Measurements from ENCODE around the gene HASPIN.

- TF ChIP-seq CTCF (IDR thresholded peaks at IDR 0.05) (no peak), POLR2A (IDR thresholded peaks at IDR 0.05) (no peak), POLR2AphosphoS5 (IDR thresholded peaks at IDR 0.05) (no peak)
Observed at GRCh38 chr17:3770466-3770865, 46.8 kb downstream of the HASPIN start.

All from prostate gland (tissue), 2 donors.